Stimulated activated CD8-positive, alpha-beta memory T cell treated with anti-CD3 and anti-CD28 coated beads, Interleukin-15, amount 100 ng/mL, for 1 hour (primary cell): ENCODE results near the gene RNASEL.
"Not testable (repeated sequence)": the region's sequence is repeated elsewhere in the genome, so short reads cannot be mapped to it uniquely, and the experiment has no call there.

Source experiments
- DNase-seq: peaks from one replicate; pipeline ENCODE4 v3.0.0-alpha.2; 2020; ENCODE audit warnings: low read depth

The RNASEL gene, protein sequence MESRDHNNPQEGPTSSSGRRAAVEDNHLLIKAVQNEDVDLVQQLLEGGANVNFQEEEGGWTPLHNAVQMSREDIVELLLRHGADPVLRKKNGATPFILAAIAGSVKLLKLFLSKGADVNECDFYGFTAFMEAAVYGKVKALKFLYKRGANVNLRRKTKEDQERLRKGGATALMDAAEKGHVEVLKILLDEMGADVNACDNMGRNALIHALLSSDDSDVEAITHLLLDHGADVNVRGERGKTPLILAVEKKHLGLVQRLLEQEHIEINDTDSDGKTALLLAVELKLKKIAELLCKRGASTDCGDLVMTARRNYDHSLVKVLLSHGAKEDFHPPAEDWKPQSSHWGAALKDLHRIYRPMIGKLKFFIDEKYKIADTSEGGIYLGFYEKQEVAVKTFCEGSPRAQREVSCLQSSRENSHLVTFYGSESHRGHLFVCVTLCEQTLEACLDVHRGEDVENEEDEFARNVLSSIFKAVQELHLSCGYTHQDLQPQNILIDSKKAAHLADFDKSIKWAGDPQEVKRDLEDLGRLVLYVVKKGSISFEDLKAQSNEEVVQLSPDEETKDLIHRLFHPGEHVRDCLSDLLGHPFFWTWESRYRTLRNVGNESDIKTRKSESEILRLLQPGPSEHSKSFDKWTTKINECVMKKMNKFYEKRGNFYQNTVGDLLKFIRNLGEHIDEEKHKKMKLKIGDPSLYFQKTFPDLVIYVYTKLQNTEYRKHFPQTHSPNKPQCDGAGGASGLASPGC

DNA sequence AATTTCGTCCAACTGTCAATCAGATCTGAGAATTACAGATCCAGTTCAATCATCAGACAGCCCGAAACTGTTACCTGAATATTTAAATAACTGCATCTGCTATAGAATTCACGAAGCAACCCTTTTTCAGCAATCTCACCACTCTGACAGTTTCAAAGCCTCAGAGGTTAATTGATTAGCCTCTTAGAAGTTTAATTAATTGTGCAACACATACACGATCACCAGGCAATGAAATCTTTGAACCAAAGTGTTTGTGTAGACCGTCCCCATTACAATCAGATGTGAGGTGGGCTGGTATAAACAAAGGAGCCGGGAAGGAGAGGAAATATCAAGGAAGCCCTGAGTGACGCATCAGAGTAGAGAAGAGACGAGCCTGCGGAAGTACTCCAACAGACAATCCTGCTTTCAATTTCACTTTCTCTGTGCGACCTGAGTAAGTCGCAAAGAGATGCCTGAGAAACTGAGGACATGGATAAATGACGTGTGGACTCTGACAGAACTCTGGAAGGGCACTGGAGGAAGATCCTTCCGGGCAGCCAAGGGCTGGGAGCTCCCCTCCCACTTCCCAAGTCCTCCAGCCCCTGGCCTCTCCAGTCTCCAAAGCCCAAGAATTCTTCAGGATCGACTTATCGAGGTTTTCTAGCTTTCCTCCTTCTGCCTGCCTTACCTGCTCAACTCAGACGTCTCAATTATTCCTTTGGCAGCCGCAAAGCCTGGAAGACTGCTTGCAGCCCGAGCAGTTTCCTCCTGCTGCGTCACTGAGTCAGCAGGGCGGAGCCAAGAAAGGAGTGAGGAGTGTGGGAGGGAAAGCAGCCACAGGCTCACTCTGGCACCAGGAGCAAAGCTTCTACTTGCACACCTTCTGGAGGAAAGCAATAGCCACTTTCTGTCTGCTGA lies at the start of gene RNASEL:
Gene RNASEL (minus strand): TSS at position 757 of the 897 bp plus-strand sequence. CDS start 2,450 bp downstream, outside the sequence.
- peak; percentile 38 for DNase-seq

DNA sequence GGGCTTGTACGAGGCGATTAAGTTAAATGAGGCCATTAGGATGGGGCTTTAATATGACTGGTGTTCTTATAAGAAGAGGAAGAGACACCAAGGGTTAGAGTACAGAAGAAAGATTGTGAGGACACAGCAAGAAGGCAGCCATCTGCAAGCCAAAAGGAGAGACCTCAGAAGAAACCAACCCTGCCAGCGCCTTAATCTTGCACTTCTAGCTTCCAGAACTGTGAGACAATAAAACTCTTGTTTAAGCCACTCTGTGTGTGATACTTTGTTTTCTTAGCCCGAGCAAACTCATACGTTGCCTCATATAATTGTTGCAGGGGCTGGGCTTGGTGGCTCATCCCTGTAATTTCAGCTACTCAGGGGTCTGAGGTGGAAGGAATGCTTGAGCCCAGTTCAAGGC lies 48.7 kb upstream of the RNASEL start:
- DNase-seq = no peak

- no peak for DNase-seq
Observed at GRCh38 chr1:182635871-182636270, 46.8 kb upstream of the RNASEL start.

GRCh38 chr1:182634306-182635072 lies 45.4 kb upstream of the RNASEL start:
- no peak for DNase-seq

- DNase-seq = no peak
Observed at GRCh38 chr1:182633657-182634281, 44.7 kb upstream of the RNASEL start.

DNA sequence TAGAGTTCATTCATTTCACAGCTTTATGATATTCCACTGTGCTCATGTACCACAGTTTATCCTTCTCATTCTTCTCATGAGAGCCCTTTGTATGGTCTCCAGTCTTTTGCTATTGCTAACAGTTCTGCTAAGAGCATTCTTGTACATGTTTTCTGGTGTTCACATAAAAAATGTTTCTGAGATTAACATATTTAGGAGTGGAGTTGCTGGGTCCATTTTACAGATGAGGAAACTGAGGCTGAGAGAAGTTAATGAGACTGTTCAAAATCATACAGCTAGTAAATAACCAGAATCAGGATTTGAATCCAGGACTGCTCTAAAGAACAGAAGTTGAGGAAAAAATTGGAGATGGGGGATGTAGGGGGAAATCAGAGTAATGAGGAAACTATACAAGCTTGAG lies 44.0 kb upstream of the RNASEL start:
- no peak for DNase-seq

DNA sequence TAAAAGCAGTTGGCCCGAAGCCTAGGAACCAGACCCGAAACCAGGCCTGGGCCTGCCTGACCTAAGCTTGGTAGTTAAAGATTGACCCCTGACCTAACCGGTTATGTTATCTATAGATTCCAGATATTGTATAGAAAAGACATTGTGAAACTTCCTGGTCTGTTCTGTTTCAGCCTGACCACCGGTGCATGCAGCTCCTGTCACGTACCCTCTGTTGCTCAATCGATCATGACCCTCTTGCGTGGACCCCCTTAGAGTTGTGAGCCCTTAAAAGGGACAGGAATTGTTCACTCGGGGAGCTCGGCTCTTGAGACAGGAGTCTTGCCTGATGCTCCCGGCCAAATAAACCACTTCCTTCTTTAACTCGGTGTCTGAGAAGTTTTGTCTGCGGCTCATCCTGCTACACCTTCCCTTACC lies 43.4 kb upstream of the RNASEL start:
- DNase-seq = not testable (repeated sequence)

DNA sequence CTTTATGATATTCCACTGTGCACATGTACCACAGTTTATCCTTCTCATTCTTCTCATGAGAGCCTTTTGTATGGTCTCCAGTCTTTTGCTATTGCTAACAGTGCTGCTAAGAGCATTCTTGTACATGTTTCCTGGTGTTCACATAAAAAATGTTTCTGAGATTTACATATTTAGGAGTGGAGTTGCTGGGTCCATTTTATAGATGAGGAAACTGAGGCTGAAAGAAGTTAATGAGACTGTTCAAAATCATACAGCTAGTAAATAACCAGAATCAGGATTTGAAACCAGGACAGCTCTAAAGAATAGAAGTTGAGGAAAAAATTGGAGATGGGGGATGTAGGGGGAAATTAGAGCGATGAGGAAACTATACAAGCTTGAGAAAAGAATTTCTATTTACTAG lies 42.9 kb upstream of the RNASEL start:
- no peak for DNase-seq

DNA sequence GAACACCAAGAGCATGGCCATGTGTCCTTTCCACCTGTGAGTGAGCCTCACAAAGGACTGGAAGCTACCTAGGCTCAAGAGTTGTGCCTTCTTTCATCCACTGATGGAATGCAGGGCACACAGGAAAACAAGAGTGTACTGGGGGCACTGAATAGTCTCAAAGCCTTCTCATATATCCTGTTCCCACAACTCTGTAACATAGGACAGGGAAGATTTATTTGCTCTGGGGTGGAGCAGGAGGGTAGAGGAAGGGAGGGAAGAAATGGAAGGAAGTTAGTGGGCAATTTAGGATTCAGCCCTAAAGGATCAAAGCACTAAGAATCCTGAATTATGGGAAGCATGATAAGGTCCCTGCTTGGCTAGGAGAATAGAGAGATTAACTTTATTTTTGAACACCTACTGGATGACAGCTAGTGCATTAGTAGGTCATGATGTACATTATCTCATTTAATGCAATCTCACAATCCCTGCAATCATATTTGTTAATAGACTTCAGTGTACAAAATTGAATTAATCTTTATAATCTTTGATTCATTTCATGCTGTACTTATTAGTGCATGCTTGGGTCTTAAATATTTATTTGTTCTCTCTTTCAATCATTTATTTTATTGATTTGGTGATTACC lies 42.1 kb upstream of the RNASEL start:
- DNase-seq = no peak

GRCh38 chr1:182630586-182630985 lies 41.5 kb upstream of the RNASEL start:
- DNase-seq = no peak

- DNase-seq = no peak
Observed at GRCh38 chr1:182629499-182630096, 40.5 kb upstream of the RNASEL start.

GRCh38 chr1:182629080-182629479 lies 40.0 kb upstream of the RNASEL start:
- DNase-seq = no peak

DNA sequence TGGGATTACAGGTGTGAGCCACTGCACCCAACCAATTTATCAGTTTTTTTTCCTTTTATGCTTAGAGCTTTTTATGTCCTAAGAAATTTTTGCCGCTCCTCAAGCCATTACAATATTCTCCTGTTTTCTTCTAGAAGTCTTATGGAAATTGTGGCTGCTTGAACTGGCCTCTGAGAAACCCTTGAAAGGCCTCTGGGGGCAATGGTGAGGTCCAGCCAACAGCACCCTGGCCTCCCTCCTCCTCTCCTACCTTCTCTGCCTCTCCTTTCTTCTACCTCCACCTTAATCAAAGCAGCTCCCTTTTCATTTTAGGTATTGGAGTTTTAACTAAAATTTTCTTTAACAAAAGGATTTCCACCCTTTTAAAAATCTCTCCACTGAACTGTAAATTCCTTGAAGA lies 39.6 kb upstream of the RNASEL start:
- DNase-seq = no peak

DNA sequence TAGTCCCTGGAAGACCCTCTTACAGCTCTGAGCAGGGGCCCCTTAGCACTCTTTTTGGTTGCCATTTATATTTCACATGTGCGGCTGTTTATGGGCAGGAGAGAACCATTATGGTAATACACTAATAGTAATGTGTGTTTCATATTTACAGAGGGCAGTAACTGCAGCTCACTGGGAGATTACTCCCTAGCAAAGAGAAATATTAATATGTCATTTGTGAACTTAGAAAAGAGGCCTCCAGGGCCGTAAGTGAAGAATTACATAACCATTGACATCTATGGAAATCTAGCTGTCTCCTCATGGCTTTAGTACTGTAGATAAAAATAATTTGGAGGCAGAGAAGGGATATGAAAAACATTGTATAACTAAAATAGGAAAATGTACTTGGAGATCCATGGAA lies 38.6 kb upstream of the RNASEL start:
- DNase-seq = no peak

DNA sequence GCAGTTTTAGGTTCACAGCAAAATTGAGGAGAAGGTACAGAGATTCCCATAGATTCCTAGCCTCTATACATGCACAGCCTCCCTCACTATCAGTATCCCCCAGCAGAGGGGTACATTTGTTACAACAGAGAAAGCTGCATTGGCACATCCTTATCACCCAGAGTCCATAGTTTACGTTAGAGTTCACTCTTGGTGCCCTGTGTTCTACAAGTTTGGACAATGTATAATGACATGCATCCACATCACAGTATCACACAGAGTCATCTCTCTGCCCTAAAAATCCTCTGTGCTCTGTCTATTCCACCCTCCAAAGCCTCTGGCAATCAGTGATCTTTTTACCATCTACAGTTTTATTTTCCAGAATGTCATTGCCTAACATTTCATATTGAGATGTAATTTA lies 37.5 kb upstream of the RNASEL start:
- no peak for DNase-seq

- no peak for DNase-seq
Observed at GRCh38 chr1:182625719-182626504, 36.9 kb upstream of the RNASEL start.

GRCh38 chr1:182625024-182625423 lies 36.0 kb upstream of the RNASEL start:
- no peak for DNase-seq

GRCh38 chr1:182624577-182624976 lies 35.5 kb upstream of the RNASEL start:
- DNase-seq = no peak

DNA sequence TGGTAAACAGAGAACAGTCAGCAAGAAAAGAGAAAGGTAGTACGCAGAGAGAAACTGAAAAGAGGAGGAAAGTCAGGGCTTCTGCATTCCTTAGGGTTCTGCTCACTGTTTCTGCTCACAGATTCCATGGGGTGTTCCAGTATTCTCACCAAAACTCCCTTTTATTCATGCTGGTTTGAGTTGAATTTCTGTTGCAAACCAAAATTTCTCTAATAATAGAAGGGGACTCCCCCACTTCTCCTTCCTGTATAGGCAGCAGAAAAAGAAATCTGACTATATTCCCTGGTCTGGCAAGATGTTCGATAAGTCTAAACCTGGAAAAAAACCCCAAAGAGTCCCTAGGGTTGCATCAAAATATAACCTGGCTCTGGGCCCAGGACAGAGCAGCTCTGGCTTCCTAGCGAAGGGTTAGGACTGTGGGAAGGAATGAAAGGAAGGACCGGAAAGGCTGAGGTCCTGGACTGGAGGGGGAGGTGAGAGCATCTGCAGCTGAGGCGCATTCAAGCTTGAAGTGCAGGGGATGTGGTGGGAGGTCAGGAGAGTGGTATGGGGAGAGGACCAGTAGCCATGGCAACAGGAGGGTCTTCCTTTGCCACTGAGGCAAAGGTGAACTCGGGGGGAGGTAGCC lies 34.0 kb upstream of the RNASEL start:
- no peak for DNase-seq
